ENCODE measurements around the gene LHFPL3.

Gene LHFPL3

GRCh38 chr7:104805449-104806317, 477.3 kb downstream of the LHFPL3 start:
- TF ChIP-seq CTCF (IDR thresholded peaks at IDR 0.05; ENCODE audit: insufficient read depth, missing control alignments) = no peak
- FAIRE-seq = peak; percentile 41
- DNase-seq (ENCODE audit: insufficient read length, low spot score) = peak; percentile 15

GRCh38 chr7:104807671-104808070, 479.3 kb downstream of the LHFPL3 start:
- no peak for FAIRE-seq
- TF ChIP-seq CTCF (IDR thresholded peaks at IDR 0.05; ENCODE audit: insufficient read depth, missing control alignments) = no peak
- no peak for DNase-seq (ENCODE audit: insufficient read length, low spot score)

- DNase-seq (ENCODE audit: insufficient read length, low spot score) = no peak
- TF ChIP-seq CTCF (IDR thresholded peaks at IDR 0.05; ENCODE audit: insufficient read depth, missing control alignments) = no peak
- no peak for FAIRE-seq
These were observed 481.5 kb downstream of the LHFPL3 start for GRCh38 chr7:104809906-104810305.

GRCh38 chr7:104814126-104814525, 485.7 kb downstream of the LHFPL3 start:
- FAIRE-seq = no peak
- no peak for TF ChIP-seq CTCF (IDR thresholded peaks at IDR 0.05; ENCODE audit: insufficient read depth, missing control alignments)
- no peak for DNase-seq (ENCODE audit: insufficient read length, low spot score)

GRCh38 chr7:104814671-104815400, 486.4 kb downstream of the LHFPL3 start:
- TF ChIP-seq CTCF (IDR thresholded peaks at IDR 0.05; ENCODE audit: insufficient read depth, missing control alignments) = no peak
- FAIRE-seq (no peak), DNase-seq (ENCODE audit: insufficient read length, low spot score) (no peak)

- no peak for TF ChIP-seq CTCF (IDR thresholded peaks at IDR 0.05; ENCODE audit: insufficient read depth, missing control alignments)
- FAIRE-seq = no peak
- no peak for DNase-seq (ENCODE audit: insufficient read length, low spot score)
These were observed 488.1 kb downstream of the LHFPL3 start for GRCh38 chr7:104816537-104816936.
